Tongue (tissue), 2 donors: ENCODE data around the gene CLEC4M. TPM values are rescaled to one million over a fixed set of nuclear protein-coding genes. Genes with fewer than 3 reads are reported as not detected.
A peak's percentile ranks its signal among the peaks of the same experiment; 100 is the strongest.
"Not testable (repeated sequence)": the region's sequence is repeated elsewhere in the genome, so short reads cannot be mapped to it uniquely, and the experiment has no call there.

Experiments used
- DNase-seq: peaks from one replicate; pipeline ENCODE4 v3.0.0-alpha.2; 2015
- total RNA-seq: library from RNA; depleted of rRNA; stranded (reverse); fragments of >200 nt; gene quantifications from one replicate; pipeline ENCODE4 v1.2.3, GENCODE V29; 2014

The CLEC4M gene
- total RNA-seq, 1 donor from 2014 or later = not detected

- DNase-seq = no peak
These were observed 10.8 kb downstream of the CLEC4M start for GRCh38 chr19:7773841-7774240.

- no peak for DNase-seq
These were observed 12.7 kb downstream of the CLEC4M start for GRCh38 chr19:7775761-7776160.

GRCh38 chr19:7778081-7778480 is 15.0 kb downstream of the CLEC4M start:
- DNase-seq = no peak

GRCh38 chr19:7779631-7780486 is 16.8 kb downstream of the CLEC4M start:
- DNase-seq = no peak

GRCh38 chr19:7781157-7781556 is 18.1 kb downstream of the CLEC4M start:
- DNase-seq = no peak

GRCh38 chr19:7783991-7784423 is 21.0 kb downstream of the CLEC4M start:
- no peak for DNase-seq

GRCh38 chr19:7784856-7785255 is 21.8 kb downstream of the CLEC4M start:
- DNase-seq = no peak

GRCh38 chr19:7787141-7787540 is 24.1 kb downstream of the CLEC4M start:
- no peak for DNase-seq

GRCh38 chr19:7787602-7788177 is 24.6 kb downstream of the CLEC4M start:
- DNase-seq = no peak

- no peak for DNase-seq
These were observed 25.3 kb downstream of the CLEC4M start for GRCh38 chr19:7788178-7788932.

GRCh38 chr19:7788933-7789323 is 25.9 kb downstream of the CLEC4M start:
- no peak for DNase-seq

- no peak for DNase-seq
These were observed 26.4 kb downstream of the CLEC4M start for GRCh38 chr19:7789447-7789846.

- DNase-seq = no peak
These were observed 27.4 kb downstream of the CLEC4M start for GRCh38 chr19:7790416-7790815.

GRCh38 chr19:7792281-7792680 is 29.2 kb downstream of the CLEC4M start:
- DNase-seq = no peak

GRCh38 chr19:7792701-7793100 is 29.7 kb downstream of the CLEC4M start:
- not testable (repeated sequence) for DNase-seq

- DNase-seq = no peak
These were observed 30.4 kb downstream of the CLEC4M start for GRCh38 chr19:7793493-7793892.

GRCh38 chr19:7795555-7796161 is 32.6 kb downstream of the CLEC4M start:
- no peak for DNase-seq

- DNase-seq = peak; percentile 87
These were observed 36.8 kb downstream of the CLEC4M start for GRCh38 chr19:7799640-7800355.

GRCh38 chr19:7801020-7801570 is 38.1 kb downstream of the CLEC4M start:
- DNase-seq = no peak

- DNase-seq = no peak
These were observed 43.2 kb downstream of the CLEC4M start for GRCh38 chr19:7806234-7806633.

- no peak for DNase-seq
These were observed 43.8 kb downstream of the CLEC4M start for GRCh38 chr19:7806876-7807275.

GRCh38 chr19:7808108-7808507 is 45.1 kb downstream of the CLEC4M start:
- DNase-seq = no peak
